GM21423 (cell line): ENCODE measurements around the gene DES.
A peak's percentile ranks its signal among the peaks of the same experiment; 100 is the strongest.

Source experiments
- ATAC-seq: cut with Tn5 transposase; IDR thresholded peaks from one replicate; pipeline ENCODE4 v1.9.1; 2021; ENCODE audit warnings: mild to moderate bottlenecking, moderate library complexity; ENCODE audit not compliant: unreplicated experiment

Gene DES

GRCh38 chr2:219471476-219472371 is 53.5 kb downstream of the DES start:
- ATAC-seq = no peak

DNA sequence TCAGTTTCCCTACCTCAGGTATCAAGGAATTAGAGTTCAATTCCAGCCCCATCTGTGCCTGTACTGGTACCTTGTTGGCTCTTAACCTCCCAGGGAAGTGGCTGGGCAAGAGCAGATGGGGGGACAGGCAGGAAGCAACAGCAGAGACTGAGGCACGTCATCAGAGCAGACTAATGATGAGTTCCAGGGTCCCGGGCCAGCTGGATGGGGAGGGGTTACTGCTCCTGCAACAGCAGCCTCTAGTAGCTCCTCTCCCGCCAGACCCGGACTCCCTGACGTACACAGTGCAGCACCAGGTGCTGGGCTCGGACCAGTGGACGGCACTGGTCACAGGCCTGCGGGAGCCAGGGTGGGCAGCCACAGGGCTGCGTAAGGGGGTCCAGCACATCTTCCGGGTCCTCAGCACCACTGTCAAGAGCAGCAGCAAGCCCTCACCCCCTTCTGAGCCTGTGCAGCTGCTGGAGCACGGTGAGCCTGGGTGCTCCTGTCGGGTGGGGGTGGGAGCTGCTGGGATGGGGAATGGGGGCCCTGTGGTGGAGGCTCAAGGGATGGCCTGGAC is 54.5 kb downstream of the DES start:
- no peak for ATAC-seq

DNA sequence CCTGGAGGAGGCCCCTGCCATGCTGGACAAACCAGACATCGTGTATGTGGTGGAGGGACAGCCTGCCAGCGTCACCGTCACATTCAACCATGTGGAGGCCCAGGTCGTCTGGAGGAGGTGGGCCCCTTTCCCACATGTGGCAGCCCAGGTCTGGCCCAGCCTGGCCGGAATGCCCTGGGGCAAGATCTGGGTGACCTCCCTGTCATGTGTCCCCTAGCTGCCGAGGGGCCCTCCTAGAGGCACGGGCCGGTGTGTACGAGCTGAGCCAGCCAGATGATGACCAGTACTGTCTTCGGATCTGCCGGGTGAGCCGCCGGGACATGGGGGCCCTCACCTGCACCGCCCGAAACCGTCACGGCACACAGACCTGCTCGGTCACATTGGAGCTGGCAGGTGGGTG is 55.3 kb downstream of the DES start:
- ATAC-seq = no peak

- ATAC-seq = no peak
Measured at GRCh38 chr2:219474285-219475060, 56.3 kb downstream of the DES start.

- no peak for ATAC-seq
Measured at GRCh38 chr2:219475278-219475677, 57.1 kb downstream of the DES start.

DNA sequence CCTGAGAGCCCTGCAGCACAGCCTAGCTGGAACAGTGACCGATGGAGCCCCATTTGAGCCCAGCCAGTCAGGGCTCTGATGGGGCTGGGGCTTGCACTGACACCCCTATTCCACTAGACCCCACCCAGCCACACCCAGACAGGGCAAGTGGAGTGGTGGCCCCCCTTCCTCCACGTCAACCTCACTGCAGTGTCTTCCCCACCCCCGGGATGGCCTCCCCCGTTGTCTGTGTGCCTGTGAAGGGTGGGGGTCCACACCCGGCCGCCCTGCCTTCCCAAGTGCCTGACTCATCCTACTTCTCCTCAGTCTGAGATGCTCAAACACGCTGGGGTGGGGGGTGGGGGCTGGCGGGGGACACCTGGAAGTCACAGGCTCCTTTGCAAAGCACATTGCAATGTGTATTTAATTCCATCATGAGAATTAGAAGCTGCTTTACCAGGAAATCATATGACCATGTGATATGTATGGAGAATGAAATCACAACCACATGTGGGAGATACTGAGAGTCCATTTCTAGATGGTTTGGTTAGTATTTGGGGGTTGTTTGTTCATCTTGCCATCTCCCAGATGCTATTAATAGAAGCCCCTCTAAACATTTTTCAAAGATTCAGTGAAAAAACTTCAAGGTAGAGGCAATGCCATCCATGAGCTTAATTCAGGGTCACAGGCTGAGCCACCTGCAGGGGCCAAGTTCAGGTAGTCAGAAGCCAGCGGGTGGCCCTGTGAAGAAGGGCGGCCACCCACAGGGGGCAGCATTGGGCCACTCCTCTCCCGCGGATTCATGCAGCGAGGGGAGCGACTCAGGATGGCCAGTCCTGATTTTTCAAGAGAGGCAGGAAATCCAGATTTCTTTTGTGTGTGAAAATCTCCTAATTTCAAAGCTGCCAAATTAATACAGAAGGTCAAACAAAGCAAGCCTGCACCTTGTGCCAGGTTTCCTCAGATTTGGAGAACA is 57.8 kb downstream of the DES start:
- peak; percentile 56 for ATAC-seq
